ENCODE measurements around the gene KRT78. TPM values are rescaled to one million over a fixed set of nuclear protein-coding genes. Genes with fewer than 3 reads are reported as not detected.

The KRT78 gene
- total RNA-seq, 2 experiments from 2014 or later = not detected

DNA sequence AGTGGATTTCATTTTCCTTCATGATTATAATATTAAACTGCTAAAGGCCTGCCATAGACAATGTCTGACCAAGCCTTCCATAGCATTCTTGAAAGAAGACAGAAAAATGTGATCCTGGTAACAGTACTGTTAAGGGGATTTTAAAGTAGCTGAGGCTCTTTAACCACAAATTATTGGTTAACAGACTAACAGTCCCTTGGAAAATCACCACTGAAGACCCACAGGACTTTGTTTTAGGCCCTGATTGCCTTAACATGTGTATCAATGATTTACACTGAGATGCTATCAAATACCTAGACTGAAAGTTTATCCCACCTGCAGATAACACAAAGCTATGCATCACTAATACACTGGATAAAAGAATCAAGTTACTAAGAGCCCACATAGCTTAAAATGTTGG is 20.6 kb downstream of the KRT78 start:
- H3K27me3 Mint-ChIP-seq (ENCODE audit: low read depth) = no peaks in the 10 kb centered on the region
- no peak for ATAC-seq
- POLR2A ChIA-PET = no interaction called here
- no peaks in the 10 kb centered on the region for H3K9me3 Mint-ChIP-seq (ENCODE audit: insufficient read depth)
- no peak overlapping the region for H3K4me3 Mint-ChIP-seq
- H3K4me1 Mint-ChIP-seq (ENCODE audit: low read depth) = peaks cover 8% of the 10 kb centered on the region
- DNase-seq = no peak
- CTCF ChIA-PET = interaction anchor here (0.7 to 1.4 kb wide), 4 partner anchors 42 to 242 kb away, joined by 3 to 6 read pairs (median 4); no protein-coding TSS in a partner anchor
- no peaks in the 10 kb centered on the region for H3K36me3 Mint-ChIP-seq (ENCODE audit: low read depth)
- no peak overlapping the region for H3K27ac Mint-ChIP-seq

GRCh38 chr12:52827499-52828090 is 21.2 kb downstream of the KRT78 start:
- no peak for ATAC-seq
- Mint-ChIP-seq H3K36me3 (ENCODE audit: low read depth) (no peaks in the 10 kb centered on the region), H3K27me3 (ENCODE audit: low read depth) (no peaks in the 10 kb centered on the region), H3K9me3 (ENCODE audit: insufficient read depth) (no peaks in the 10 kb centered on the region), H3K27ac (no peak overlapping the region), H3K4me3 (no peak overlapping the region), H3K4me1 (ENCODE audit: low read depth) (peaks cover 8% of the 10 kb centered on the region)
- ChIA-PET CTCF (interaction anchor here (0.7 kb wide), 1 partner anchor 57 kb away, joined by 3 read pairs; no protein-coding TSS in a partner anchor), POLR2A (no interaction called here)
- DNase-seq = no peak

GRCh38 chr12:52826611-52827498 is 21.9 kb downstream of the KRT78 start:
- Mint-ChIP-seq H3K4me1 (ENCODE audit: low read depth) (peaks cover 8% of the 10 kb centered on the region), H3K36me3 (ENCODE audit: low read depth) (no peaks in the 10 kb centered on the region), H3K27ac (no peak overlapping the region), H3K4me3 (no peak overlapping the region), H3K27me3 (ENCODE audit: low read depth) (no peaks in the 10 kb centered on the region), H3K9me3 (ENCODE audit: insufficient read depth) (no peaks in the 10 kb centered on the region)
- DNase-seq (no peak), ATAC-seq (no peak)
- POLR2A ChIA-PET = no interaction called here
- CTCF ChIA-PET = interaction anchor here (1.1 kb wide), 1 partner anchor 11 kb away, joined by 3 read pairs; no protein-coding TSS in a partner anchor

DNA sequence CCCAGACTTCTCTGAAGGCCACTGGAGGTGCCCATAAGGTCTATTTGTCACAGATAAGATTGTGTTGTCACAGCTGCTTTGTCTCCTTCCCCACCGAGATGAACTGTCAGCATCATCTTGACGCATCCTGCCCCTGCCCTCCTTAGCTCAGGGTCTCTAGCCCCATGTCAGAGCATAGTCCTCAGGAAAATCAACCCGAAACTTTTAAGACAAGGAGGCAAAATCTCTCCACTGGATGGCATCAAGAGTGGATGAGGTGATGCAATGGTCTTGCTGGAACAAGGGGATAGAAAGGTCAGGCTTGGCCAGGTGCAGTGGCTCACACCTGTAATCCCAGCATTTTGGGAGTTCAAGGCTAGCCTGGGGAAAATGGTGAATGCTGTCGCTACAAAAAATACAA is 22.8 kb downstream of the KRT78 start:
- no peak overlapping the region for H3K27ac Mint-ChIP-seq
- H3K4me1 Mint-ChIP-seq (ENCODE audit: low read depth) = peaks cover 8% of the 10 kb centered on the region
- H3K4me3 Mint-ChIP-seq = no peak overlapping the region
- ChIA-PET CTCF (interaction anchor here (1.1 kb wide), 1 partner anchor 12 kb away, joined by 3 read pairs; no protein-coding TSS in a partner anchor), POLR2A (interaction anchor here (0.7 kb wide), 1 partner anchor 200 kb away, joined by 3 read pairs; no protein-coding TSS in a partner anchor)
- DNase-seq (no peak), ATAC-seq (no peak)
- no peaks in the 10 kb centered on the region for H3K36me3 Mint-ChIP-seq (ENCODE audit: low read depth)
- H3K27me3 Mint-ChIP-seq (ENCODE audit: low read depth) = no peaks in the 10 kb centered on the region
- no peaks in the 10 kb centered on the region for H3K9me3 Mint-ChIP-seq (ENCODE audit: insufficient read depth)

GRCh38 chr12:52824741-52825410 is 23.9 kb downstream of the KRT78 start:
- POLR2A ChIA-PET = no interaction called here
- H3K27me3 Mint-ChIP-seq (ENCODE audit: low read depth) = peaks cover 4% of the 10 kb centered on the region
- ATAC-seq (no peak), DNase-seq (no peak)
- no peaks in the 10 kb centered on the region for H3K9me3 Mint-ChIP-seq (ENCODE audit: insufficient read depth)
- peaks cover 8% of the 10 kb centered on the region for H3K4me1 Mint-ChIP-seq (ENCODE audit: low read depth)
- CTCF ChIA-PET = no interaction called here
- H3K36me3 Mint-ChIP-seq (ENCODE audit: low read depth) = no peaks in the 10 kb centered on the region
- no peak overlapping the region for H3K4me3 Mint-ChIP-seq
- no peak overlapping the region for H3K27ac Mint-ChIP-seq

GRCh38 chr12:52823761-52824450 is 24.9 kb downstream of the KRT78 start:
- ChIA-PET CTCF (no interaction called here), POLR2A (no interaction called here)
- Mint-ChIP-seq H3K36me3 (ENCODE audit: low read depth) (no peaks in the 10 kb centered on the region), H3K27me3 (ENCODE audit: low read depth) (peaks cover 4% of the 10 kb centered on the region), H3K4me3 (no peak overlapping the region), H3K9me3 (ENCODE audit: insufficient read depth) (no peaks in the 10 kb centered on the region), H3K4me1 (ENCODE audit: low read depth) (peaks cover 4% of the 10 kb centered on the region), H3K27ac (no peak overlapping the region)
- DNase-seq = no peak
- no peak for ATAC-seq

- ATAC-seq (no peak), DNase-seq (no peak)
- Mint-ChIP-seq H3K27ac (no peak overlapping the region), H3K4me3 (no peak overlapping the region), H3K36me3 (ENCODE audit: low read depth) (no peaks in the 10 kb centered on the region), H3K4me1 (ENCODE audit: low read depth) (peaks cover 5% of the 10 kb centered on the region), H3K27me3 (ENCODE audit: low read depth) (peaks cover 4% of the 10 kb centered on the region), H3K9me3 (ENCODE audit: insufficient read depth) (no peaks in the 10 kb centered on the region)
- POLR2A ChIA-PET = no interaction called here
- CTCF ChIA-PET = no interaction called here
Observed at GRCh38 chr12:52822771-52823510, 25.9 kb downstream of the KRT78 start.

DNA sequence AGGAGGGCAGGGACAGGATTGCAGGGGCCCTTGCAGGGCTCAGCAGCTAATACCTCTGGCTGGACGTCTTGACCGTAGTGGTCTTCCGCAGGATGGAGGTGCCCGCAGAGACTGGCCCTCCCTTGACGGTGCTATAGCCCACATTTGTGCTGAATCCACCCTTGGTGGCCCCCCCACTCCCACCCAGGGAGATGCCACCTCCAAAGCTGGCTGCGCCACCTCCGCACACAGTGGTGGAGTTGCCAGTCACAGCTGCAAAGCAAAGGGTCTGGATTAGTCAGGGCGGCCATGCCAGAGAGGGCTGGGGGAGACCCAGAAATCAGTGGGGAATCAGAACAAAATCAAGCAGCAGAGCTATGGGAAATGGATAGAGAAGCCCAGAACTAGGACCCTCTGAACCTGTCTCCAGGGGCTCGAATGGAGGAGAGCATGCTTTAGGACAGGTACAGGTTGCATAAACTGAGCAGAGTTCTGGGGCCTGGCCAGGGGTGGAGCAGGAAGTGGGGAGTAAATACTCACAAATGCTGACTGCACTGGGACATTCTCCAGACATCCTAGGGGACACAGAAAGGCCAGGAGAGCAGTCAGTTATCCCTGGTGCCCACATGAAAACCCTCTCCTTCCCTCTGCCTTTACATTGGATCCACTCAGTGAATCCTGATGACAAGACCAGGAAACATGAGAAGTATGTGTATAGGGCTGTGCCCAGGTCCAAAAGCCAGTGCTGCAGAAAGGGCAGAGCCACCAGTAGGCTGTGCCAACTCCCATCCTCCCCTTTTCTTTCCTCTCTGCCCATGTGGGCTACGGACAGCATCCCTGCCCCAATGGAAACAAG is 26.8 kb downstream of the KRT78 start:
- CTCF ChIA-PET = no interaction called here
- POLR2A ChIA-PET = no interaction called here

DNA sequence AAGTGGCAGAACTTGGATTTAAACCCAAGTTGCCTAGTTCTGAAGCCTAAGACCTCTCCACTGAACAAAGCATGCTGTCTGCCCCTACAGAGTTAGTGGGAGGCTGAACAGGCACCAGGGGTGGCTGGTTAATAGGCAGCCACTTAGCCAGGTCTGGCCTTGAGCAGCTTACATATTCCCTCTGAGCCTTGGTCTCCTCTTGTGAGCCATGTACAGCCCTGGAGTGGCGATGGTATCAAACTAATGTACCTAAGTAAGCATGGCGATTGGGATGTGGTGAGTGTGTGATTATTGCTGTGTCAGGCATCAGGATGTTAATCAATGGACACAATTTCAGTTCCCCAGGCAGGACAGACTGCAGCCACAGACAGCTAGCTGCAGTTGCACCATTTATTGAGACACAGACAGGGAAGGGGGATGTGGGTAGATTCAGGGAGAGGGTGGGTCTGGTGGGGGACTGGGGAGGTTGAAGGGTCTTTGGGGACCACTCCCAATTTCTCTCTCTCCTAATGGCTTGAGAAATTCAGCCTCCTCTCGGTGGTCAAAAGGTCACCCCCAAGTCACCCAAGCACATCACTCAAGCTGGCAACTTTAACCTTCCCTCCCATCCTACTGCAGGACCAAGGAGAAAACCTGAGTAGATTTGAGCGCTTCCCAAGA is 27.6 kb downstream of the KRT78 start:
- ATAC-seq (no peak), DNase-seq (no peak)
- Mint-ChIP-seq H3K4me1 (ENCODE audit: low read depth) (peaks cover 15% of the 10 kb centered on the region), H3K27me3 (ENCODE audit: low read depth) (peaks cover 4% of the 10 kb centered on the region), H3K36me3 (ENCODE audit: low read depth) (no peaks in the 10 kb centered on the region), H3K9me3 (ENCODE audit: insufficient read depth) (no peaks in the 10 kb centered on the region), H3K4me3 (no peak overlapping the region), H3K27ac (no peak overlapping the region)
- ChIA-PET CTCF (no interaction called here), POLR2A (interaction anchor here (0.6 kb wide), 1 partner anchor 225 kb away, joined by 3 read pairs; no protein-coding TSS in a partner anchor)

More for the DNA sequence above, 26.8 kb downstream of the KRT78 start:
- ATAC-seq (no peak), DNase-seq (no peak)
- no peaks in the 10 kb centered on the region for H3K36me3 Mint-ChIP-seq (ENCODE audit: low read depth)
- no peaks in the 10 kb centered on the region for H3K9me3 Mint-ChIP-seq (ENCODE audit: insufficient read depth)
- no peak overlapping the region for H3K27ac Mint-ChIP-seq
- peaks cover 14% of the 10 kb centered on the region for H3K4me1 Mint-ChIP-seq (ENCODE audit: low read depth)
- H3K27me3 Mint-ChIP-seq (ENCODE audit: low read depth) = peaks cover 4% of the 10 kb centered on the region
- no peak overlapping the region for H3K4me3 Mint-ChIP-seq

- CTCF ChIA-PET = interaction anchor here (0.9 to 1.3 kb wide), 4 partner anchors 13 to 160 kb away, joined by 3 to 5 read pairs (median 3); no protein-coding TSS in a partner anchor
Observed at GRCh38 chr12:52820521-52820920, 28.3 kb downstream of the KRT78 start.

More at GRCh38 chr12:52820521-52820920, 28.3 kb downstream of the KRT78 start:
- ATAC-seq (no peak), DNase-seq (no peak)
- Mint-ChIP-seq H3K4me1 (ENCODE audit: low read depth) (peaks cover 15% of the 10 kb centered on the region), H3K4me3 (no peak overlapping the region), H3K27ac (no peak overlapping the region), H3K27me3 (ENCODE audit: low read depth) (peaks cover 4% of the 10 kb centered on the region), H3K36me3 (ENCODE audit: low read depth) (no peaks in the 10 kb centered on the region), H3K9me3 (ENCODE audit: insufficient read depth) (no peaks in the 10 kb centered on the region)
- POLR2A ChIA-PET = interaction anchor here (0.6 kb wide), 1 partner anchor 226 kb away, joined by 3 read pairs; no protein-coding TSS in a partner anchor

Data from activated CD8-positive, alpha-beta T cell treated with anti-CD3 and anti-CD28 coated beads, Interleukin-2, amount 10 ng/mL, durations not matched to agents 7 days and 5 days (primary cell).